K562 (cell line): ENCODE data around the gene KIRREL1. TPM values are rescaled to one million over a fixed set of nuclear protein-coding genes. Genes with fewer than 3 reads are reported as not detected.

Experiments
- ATAC-seq: fragments of 200-7000 bp; cut with Tn5 transposase; 3 replicates; pipeline ENCODE4 v1.9.1; 2020; ENCODE audit warnings: moderate library complexity
- BruUV-seq: library from RNA; stranded (reverse); fragments of 400-500 nt; replicated peaks from 2 replicates; lab custom pipeline; 2021; lab: Mats Ljungman, UMichigan
- CTCF ChIA-PET: fragments of 300-600 bp; formaldehyde crosslinking; extraction: SDS; loops from one replicate; lab custom pipeline; 2021; ENCODE audit warnings: low intra/inter-chr PET ratio; lab: Yijun Ruan, JAX
- POLR2A ChIA-PET: fragments of 300-600, 350-650 bp; sonication (Branson Sonifier 250); formaldehyde crosslinking; extraction: SDS; loops from one replicate; lab custom pipeline; 2021; ENCODE audit warnings: antibody characterized with exemption, inconsistent platforms; lab: Yijun Ruan, JAX
- DNase-seq, 4 experiments: peaks; one replicate each; pipeline versions ENCODE4 v3.0.0 to v3.0.0-alpha.2; 2011 to 2018; ENCODE audit warnings: low spot score in 3 of 4, mixed read lengths in 3 of 4; ENCODE audit errors: extremely low read depth in 1 of 4
- FAIRE-seq: peaks from 2 replicates; lab custom pipeline; 2011; peaks lifted over from hg19 to GRCh38; lab: Jason Lieb, UNC
- H2AFZ ChIP-seq: 2 replicates; pipeline ENCODE4 v1.6.0; 2011; ENCODE audit warnings: low read depth, low read length, control low read depth, inconsistent platforms
- H3K27ac ChIP-seq: fragments of 200-600 bp; 3 replicates; pipeline ENCODE4 v1.8.0; 2011; ENCODE audit warnings: low read depth, mild to moderate bottlenecking, control low read depth, inconsistent platforms, low read length, moderate library complexity, mixed read lengths; ENCODE audit errors: extremely low read depth
- H3K27me3 ChIP-seq, 2 experiments: fragments of 300-600 bp in 1 of 2; 2 replicates in 1 of 2; 3 replicates in 1 of 2; pipeline versions ENCODE4 v1.6.0 to v1.8.0; 2011; ENCODE audit warnings: inconsistent platforms in 2 of 2, low read length in 2 of 2, mild to moderate bottlenecking in 1 of 2, mixed read lengths in 1 of 2, moderate library complexity in 1 of 2; ENCODE audit not compliant: control insufficient read depth in 2 of 2, insufficient read depth in 2 of 2
- H3K36me3 ChIP-seq: fragments of 300-600 bp; 3 replicates; pipeline ENCODE4 v1.8.0; 2011; ENCODE audit warnings: mild to moderate bottlenecking, low read length, inconsistent platforms; ENCODE audit not compliant: control insufficient read depth, insufficient read depth
- H3K4me1 ChIP-seq, 2 experiments: fragments of 200-600 bp in 1 of 2; replicated peaks in 1 of 2; 2 replicates in 1 of 2; 3 replicates in 1 of 2; pipeline versions ENCODE4 v1.5.1 to v1.8.0; 2011; ENCODE audit warnings: inconsistent platforms in 2 of 2, low read length in 2 of 2, mild to moderate bottlenecking in 1 of 2, mixed read lengths in 1 of 2, moderate library complexity in 1 of 2; ENCODE audit not compliant: control insufficient read depth in 2 of 2, insufficient read depth in 2 of 2
- H3K4me2 ChIP-seq: 2 replicates; pipeline ENCODE4 v1.6.1; 2011; ENCODE audit warnings: low read length, control low read depth, inconsistent platforms, mixed read lengths; ENCODE audit not compliant: insufficient read depth
- H3K4me3 ChIP-seq: fragments of 200-600 bp; sonication (generic), shearing (Covaris generic); 2 replicates; pipeline ENCODE4 v1.5.1; 2016; ENCODE audit warnings: control low read depth, inconsistent platforms
- H3K79me2 ChIP-seq: fragments of 200-600 bp; 3 replicates; pipeline ENCODE4 v1.8.0; 2011; ENCODE audit warnings: low read length, inconsistent platforms; ENCODE audit not compliant: control insufficient read depth, insufficient read depth
- H3K9ac ChIP-seq, 2 experiments: 2 replicates each; pipeline versions ENCODE4 v1.6.0 to v1.6.1; 2011; ENCODE audit warnings: low read depth in 2 of 2, low read length in 2 of 2, control low read depth in 1 of 2, inconsistent platforms in 1 of 2, mild to moderate bottlenecking in 1 of 2, mixed read lengths in 1 of 2; ENCODE audit not compliant: insufficient read depth in 1 of 2
- H3K9me1 ChIP-seq: one replicate; pipeline ENCODE4 v1.6.0; 2011; ENCODE audit warnings: inconsistent platforms, mild to moderate bottlenecking, low read length, moderate library complexity; ENCODE audit not compliant: control insufficient read depth, insufficient read depth
- H3K9me3 ChIP-seq: replicated peaks from 2 replicates; pipeline ENCODE4 v1.5.1; 2011; ENCODE audit warnings: low read depth, low read length, inconsistent platforms; ENCODE audit not compliant: control insufficient read depth, insufficient read depth
- H4K20me1 ChIP-seq: replicated peaks from 2 replicates; pipeline ENCODE4 v1.6.1; 2011; ENCODE audit warnings: low read length, inconsistent platforms, mixed read lengths; ENCODE audit not compliant: control insufficient read depth, insufficient read depth
- C11orf30 ChIP-seq: fragments of 450-650 bp; IDR thresholded peaks from 2 replicates; pipeline ENCODE4 v1.6.1; 2016; ENCODE audit warnings: low read depth, mild to moderate bottlenecking
- FOXA3 ChIP-seq, 2 experiments: fragments of 450-650 bp in 1 of 2; sonication (generic) in 1 of 2; formaldehyde crosslinking; IDR thresholded peaks in 1 of 2; conservative IDR thresholded peaks in 1 of 2; 2 replicates each; pipeline versions ENCODE4 v1.4.0 to v1.8.0; 2020 to 2022; ENCODE audit warnings: mild to moderate bottlenecking in 2 of 2, missing genetic modification reagents in 1 of 2
- KAT7 ChIP-seq: sonication (generic); formaldehyde crosslinking; IDR thresholded peaks from 2 replicates; pipeline ENCODE4 v1.8.0; 2022; ENCODE audit warnings: missing genetic modification reagents, mild to moderate bottlenecking, borderline replicate concordance
- POLR2G ChIP-seq: fragments of 200-400 bp; formaldehyde crosslinking; IDR thresholded peaks from 2 replicates; pipeline ENCODE4 v1.6.1; 2017; ENCODE audit warnings: low read depth, mild to moderate bottlenecking, antibody characterized with exemption, low read length, moderate library complexity
- RAD21 ChIP-seq, 2 experiments: fragments of 250-450 bp in 1 of 2; fragments of 450-650 bp in 1 of 2; sonication (Bioruptor Pico) in 1 of 2; formaldehyde crosslinking in 1 of 2; IDR thresholded peaks in 1 of 2; conservative IDR thresholded peaks in 1 of 2; 2 replicates each; pipeline versions ENCODE4 v1.4.0 to v1.8.0; 2020 to 2022; ENCODE audit warnings: mild to moderate bottlenecking in 2 of 2, moderate library complexity in 1 of 2
- REST ChIP-seq, 2 experiments: fragments of 450-650 bp; formaldehyde crosslinking in 1 of 2; IDR thresholded peaks; 2 replicates each; pipeline versions ENCODE4 v1.4.0 to v1.6.1; 2014 to 2020; ENCODE audit warnings: mild to moderate bottlenecking in 2 of 2, borderline replicate concordance in 1 of 2, low read depth in 1 of 2
- TAF7 ChIP-seq: fragments of 450-650 bp; IDR thresholded peaks from 2 replicates; pipeline ENCODE4 v1.6.1; 2016; ENCODE audit warnings: missing genetic modification characterization, missing compliant biosample characterization
- WGBS: fragments of 100-300 bp; shearing (Covaris generic); methylation state at CpG from one replicate; pipeline ENCODE4 v1.1.6; 2016; ENCODE audit warnings: low coverage, mixed read lengths; ENCODE audit not compliant: insufficient coverage; ENCODE audit errors: missing lambda C conversion rate; 5-methylcytosine and 5-hydroxymethylcytosine counted together
- in situ Hi-C: fragments of 300-500 bp; cut with MboI; formaldehyde crosslinking; loops from 4 replicates; pipeline ENCODE4 v1.15.0; 2018; ENCODE audit warnings: inconsistent platforms, mixed read lengths
- intact Hi-C: fragments of 100-400 bp; cut with micrococcal nuclease; formaldehyde crosslinking; loops from 2 replicates; pipeline ENCODE4 v1.14.2; 2022
- polyA plus RNA-seq, 8 experiments: library from polyadenylated mRNA; depleted of rRNA in 4 of 8; stranded (reverse) in 5 of 8; unstranded in 3 of 8; fragments of >200 nt; fragmentation: Nextera tagmentation in 2 of 8; fragmentation: Illumina TruSeq in 1 of 8; extraction: Ambion mirVana in 2 of 8; extraction: Trizol in 1 of 8; gene quantifications; 2 replicates each; pipeline versions ENCODE4 v1.2.1 to v1.2.3, GENCODE V29; 2011 to 2014; ENCODE audit warnings: inconsistent platforms in 1 of 8, missing spikeins in 1 of 8
- total RNA-seq, 7 experiments: library from RNA; depleted of rRNA in 6 of 7; stranded (reverse); fragments of >200 nt in 6 of 7; fragmentation: Illumina TruSeq in 2 of 7; extraction: Trizol in 2 of 7; gene quantifications; 2 replicates each; pipeline versions ENCODE4 v1.2.1 to v1.2.3, GENCODE V29; 2011 to 2021; ENCODE audit warnings: low replicate concordance in 1 of 7
- TF ChIP-seq, protein P1 (sequence below): fragments of 450-650 bp; formaldehyde crosslinking; IDR thresholded peaks from 2 replicates; pipeline ENCODE4 v1.4.0; 2020; ENCODE audit warnings: mild to moderate bottlenecking, moderate library complexity

The KIRREL1 gene
- total and polyA plus RNA-seq, 9 of the 15 experiments (the other 6 are each of a cell fraction or from before 2014, with no cell fraction given) = under 0.01 to 0.22 (median 0.03) TPM; not detected in 3

DNA sequence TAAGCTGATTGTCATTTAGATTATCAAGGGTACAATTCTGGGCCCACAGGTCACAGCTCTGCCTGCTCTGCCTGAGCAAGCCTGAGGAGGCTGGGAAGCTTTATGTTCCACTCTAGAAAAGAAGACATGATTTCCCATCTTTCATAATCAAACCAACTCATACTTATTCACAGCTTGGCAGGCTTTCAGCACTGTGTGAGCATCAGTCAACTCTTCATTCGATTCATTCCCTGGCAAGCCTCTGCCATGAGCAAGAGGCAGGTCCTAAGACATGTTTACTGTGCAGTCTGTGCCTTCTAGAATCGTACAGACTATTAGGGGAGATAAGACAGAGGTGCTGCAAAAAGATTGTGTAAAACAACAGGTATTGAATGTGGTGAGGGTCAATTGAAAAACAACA, 24.5 kb upstream of the KIRREL1 start (continued):
- TF ChIP-seq FOXA3 (CRISPR knock-in tag; conservative IDR thresholded peaks at IDR 0.05 in 1 of 2, IDR thresholded peaks at IDR 0.05 in 1 of 2) = no peak
- TF ChIP-seq C11orf30 = no peak
- TF ChIP-seq KAT7 (CRISPR knock-in tag) = no peak
- TF ChIP-seq POLR2G = no peak

GRCh38 chr1:157969697-157970485, 23.6 kb upstream of the KIRREL1 start:
- peak; percentile 81 for FAIRE-seq
- Histone ChIP-seq H3K27ac (no peak overlapping the region), H3K4me2 (no peak overlapping the region), H3K9me3 (no peaks in the 10 kb centered on the region), H4K20me1 (no peaks in the 10 kb centered on the region), H3K4me3 (no peak overlapping the region), H3K27me3 (peaks cover 0 to 13% of the 10 kb centered on the region in 2 experiments; a peak in 1 of 5 replicates), H3K9ac (no peak overlapping the region), H3K79me2 (no peaks in the 10 kb centered on the region), H3K9me1 (no peaks in the 10 kb centered on the region), H3K4me1 (no peaks in the 10 kb centered on the region), H2AFZ (no peak overlapping the region), H3K36me3 (no peaks in the 10 kb centered on the region)
- 2% methylated on average over 3 of the region's 3 CpGs for WGBS
- intact Hi-C loops (loop anchor here (10.0 kb wide), 1 partner anchor 1105 kb away; the partner anchor contains the start of gene AIM2), in situ Hi-C loops (no loop called here)
- peak; percentile 35 to 55 (median 44) for DNase-seq
- no TSS peak for BruUV-seq
- peak; percentile 59; the same call in 2 of the 3 replicates for ATAC-seq
- POLR2A ChIA-PET = interaction anchor here (0.7 to 1.0 kb wide), 2 partner anchors 8 to 78 kb away, joined by 3 to 4 read pairs; no protein-coding TSS in a partner anchor
- CTCF ChIA-PET = interaction anchor here (0.8 to 1.3 kb wide), 3 partner anchors 117 to 155 kb away, joined by 3 to 6 read pairs (median 4); no protein-coding TSS in a partner anchor
- TF ChIP-seq RAD21 (CRISPR knock-in tag; conservative IDR thresholded peaks at IDR 0.05 in 1 of 2, IDR thresholded peaks at IDR 0.05 in 1 of 2) = peak; percentile 43 to 63
- no peak for TF ChIP-seq TAF7 (tag)
- TF ChIP-seq, protein P1, sequence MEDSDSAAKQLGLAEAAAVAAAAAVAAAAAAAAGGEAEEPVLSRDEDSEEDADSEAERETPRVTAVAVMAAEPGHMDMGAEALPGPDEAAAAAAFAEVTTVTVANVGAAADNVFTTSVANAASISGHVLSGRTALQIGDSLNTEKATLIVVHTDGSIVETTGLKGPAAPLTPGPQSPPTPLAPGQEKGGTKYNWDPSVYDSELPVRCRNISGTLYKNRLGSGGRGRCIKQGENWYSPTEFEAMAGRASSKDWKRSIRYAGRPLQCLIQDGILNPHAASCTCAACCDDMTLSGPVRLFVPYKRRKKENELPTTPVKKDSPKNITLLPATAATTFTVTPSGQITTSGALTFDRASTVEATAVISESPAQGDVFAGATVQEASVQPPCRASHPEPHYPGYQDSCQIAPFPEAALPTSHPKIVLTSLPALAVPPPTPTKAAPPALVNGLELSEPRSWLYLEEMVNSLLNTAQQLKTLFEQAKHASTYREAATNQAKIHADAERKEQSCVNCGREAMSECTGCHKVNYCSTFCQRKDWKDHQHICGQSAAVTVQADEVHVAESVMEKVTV = peak; percentile 19; the same call in 1 of the 2 replicates
- peak; percentile 19; the same call in 1 of the 2 replicates for TF ChIP-seq REST (IDR thresholded peaks at IDR 0.05; ENCODE audit: borderline replicate concordance)
- no peak for TF ChIP-seq REST (CRISPR knock-in tag; IDR thresholded peaks at IDR 0.05; ENCODE audit: low read depth)
